ENCODE data around the gene WDFY1.
A peak's percentile ranks its signal among the peaks of the same experiment; 100 is the strongest.
"Not testable (repeated sequence)": the region's sequence is repeated elsewhere in the genome, so short reads cannot be mapped to it uniquely, and the experiment has no call there.

Gene WDFY1

DNA sequence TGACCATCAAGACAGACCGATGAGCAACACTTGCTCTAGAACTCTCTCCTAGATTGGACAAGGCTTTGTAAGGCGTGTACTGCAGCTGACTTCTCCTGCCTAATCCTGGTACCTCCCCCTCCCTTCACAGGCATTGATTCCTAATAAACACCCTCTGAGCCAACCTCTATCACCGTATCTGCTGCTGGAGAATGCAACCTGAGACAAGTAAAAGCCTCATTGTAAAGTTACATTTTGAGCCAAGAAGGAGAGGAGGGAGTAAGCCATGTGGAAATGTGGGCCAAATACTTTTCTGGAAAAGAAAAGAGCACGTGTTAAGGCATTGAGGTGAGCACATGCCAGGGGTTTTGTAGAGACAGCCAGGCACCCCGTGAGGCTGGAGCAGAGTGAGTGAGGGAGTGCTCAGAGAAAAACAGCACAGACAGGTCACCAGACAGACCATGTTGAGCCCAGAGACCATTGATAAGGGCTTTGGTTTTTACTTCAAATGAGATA, 2.6 kb upstream of the WDFY1 start:
- no peak for ATAC-seq (ENCODE audit: low read depth)
- H3K4me1 Mint-ChIP-seq: peaks cover 44% of the 10 kb centered on the region
- H3K36me3 Mint-ChIP-seq: peaks cover 2% of the 10 kb centered on the region
- no peaks in the 10 kb centered on the region for H3K9me3 Mint-ChIP-seq
- no peaks in the 10 kb centered on the region for H3K27me3 Mint-ChIP-seq
- H3K4me3 Mint-ChIP-seq: no peak overlapping the region
- DNase-seq (ENCODE audit: low spot score in 2 of 2): no peak
- H3K27ac Mint-ChIP-seq: peak overlapping the region; percentile 42

DNA sequence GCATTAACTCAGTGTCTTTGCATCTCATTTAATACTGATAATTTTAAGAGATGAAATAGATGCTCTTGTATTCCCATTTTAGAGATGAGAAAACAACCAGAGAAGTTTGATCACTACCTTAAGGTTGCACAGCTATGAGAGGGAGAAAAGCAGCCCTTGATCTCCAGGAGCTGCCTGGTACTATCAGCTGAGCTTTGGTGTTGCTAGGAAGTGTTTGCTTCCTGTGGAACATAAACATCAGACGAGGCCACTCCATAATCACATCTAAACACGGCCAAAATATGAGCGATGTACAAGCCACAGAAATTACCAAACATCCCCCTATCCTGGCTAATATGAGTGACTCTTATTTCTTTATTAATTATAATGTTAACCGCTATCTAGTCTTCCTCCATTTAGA, 620 bp upstream of the WDFY1 start:
- Mint-ChIP-seq H3K4me3 (peak overlapping the region; percentile 98), H3K9me3 (peaks cover 2% of the 10 kb centered on the region), H3K4me1 (peaks cover 35% of the 10 kb centered on the region), H3K36me3 (peaks cover 4% of the 10 kb centered on the region), H3K27ac (peak overlapping the region; percentile 97), H3K27me3 (no peaks in the 10 kb centered on the region)
- DNase-seq (ENCODE audit: low spot score in 2 of 2): no peak
- no peak for ATAC-seq (ENCODE audit: low read depth)

GRCh38 chr2:223944166-223944702, 901 bp downstream of the WDFY1 start:
- Mint-ChIP-seq H3K36me3 (peaks cover 9% of the 10 kb centered on the region), H3K27me3 (no peaks in the 10 kb centered on the region), H3K4me3 (peak overlapping the region; percentile 98), H3K9me3 (peaks cover 2% of the 10 kb centered on the region), H3K4me1 (peaks cover 32% of the 10 kb centered on the region), H3K27ac (peak overlapping the region; percentile 97)
- ATAC-seq (ENCODE audit: low read depth): peak; percentile 10
- DNase-seq (ENCODE audit: low spot score in 2 of 2): peak; percentile 11 to 37

GRCh38 chr2:223943561-223944008, 1.6 kb downstream of the WDFY1 start:
- H3K9me3 Mint-ChIP-seq: peaks cover 2% of the 10 kb centered on the region
- peak overlapping the region; percentile 97 for H3K27ac Mint-ChIP-seq
- peaks cover 10% of the 10 kb centered on the region for H3K36me3 Mint-ChIP-seq
- H3K27me3 Mint-ChIP-seq: no peaks in the 10 kb centered on the region
- peaks cover 32% of the 10 kb centered on the region for H3K4me1 Mint-ChIP-seq
- DNase-seq (ENCODE audit: low spot score in 2 of 2) (no peak), ATAC-seq (ENCODE audit: low read depth) (no peak)
- peak overlapping the region; percentile 98 for H3K4me3 Mint-ChIP-seq

- Mint-ChIP-seq H3K9me3 (peaks cover 2% of the 10 kb centered on the region), H3K4me3 (peak overlapping the region; percentile 98), H3K27me3 (no peaks in the 10 kb centered on the region), H3K36me3 (peaks cover 10% of the 10 kb centered on the region), H3K4me1 (peaks cover 30% of the 10 kb centered on the region), H3K27ac (peak overlapping the region; percentile 97)
- ATAC-seq (ENCODE audit: low read depth) (no peak), DNase-seq (ENCODE audit: low spot score in 2 of 2) (no peak)
Observed at GRCh38 chr2:223943135-223943534, 2.0 kb downstream of the WDFY1 start.

DNA sequence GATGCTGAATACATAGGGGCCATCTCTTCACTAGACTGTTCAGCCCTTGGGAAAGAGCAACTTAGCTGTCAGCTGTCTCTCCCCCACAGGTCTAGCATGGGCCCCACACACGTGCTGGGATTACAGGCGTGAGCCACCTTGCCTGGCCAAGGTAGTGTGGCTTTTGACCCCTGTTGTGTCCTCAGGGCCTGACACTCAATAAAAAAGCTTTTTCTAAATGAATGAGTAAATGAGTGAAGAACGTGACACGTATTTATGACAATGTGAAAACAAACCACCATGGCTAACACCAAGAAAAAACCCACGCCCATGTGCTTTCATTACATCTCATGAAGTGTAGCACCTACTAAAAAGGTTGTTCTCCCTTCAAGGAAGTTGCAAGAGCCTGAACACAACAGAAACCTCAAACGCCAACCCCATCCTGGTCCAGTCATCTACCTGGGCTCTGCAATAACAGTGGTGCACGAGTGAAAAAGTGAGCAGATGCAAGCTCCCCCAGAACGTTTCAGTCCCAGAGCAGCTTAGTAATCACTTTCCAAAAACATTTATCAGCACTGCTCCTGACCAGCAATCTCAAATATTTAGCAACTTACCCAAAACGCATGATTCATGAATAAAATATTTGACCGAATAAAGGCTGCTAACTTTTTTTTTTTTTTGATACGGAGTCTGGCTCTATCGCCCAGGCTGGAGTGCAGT, 3.4 kb downstream of the WDFY1 start:
- peak overlapping the region; percentile 59 for H3K4me3 Mint-ChIP-seq
- peaks cover 2% of the 10 kb centered on the region for H3K9me3 Mint-ChIP-seq
- no peaks in the 10 kb centered on the region for H3K27me3 Mint-ChIP-seq
- H3K36me3 Mint-ChIP-seq: peaks cover 10% of the 10 kb centered on the region
- ATAC-seq (ENCODE audit: low read depth) (no peak), DNase-seq (ENCODE audit: low spot score in 2 of 2) (no peak)
- H3K27ac Mint-ChIP-seq: peak overlapping the region; percentile 46
- H3K4me1 Mint-ChIP-seq: peaks cover 32% of the 10 kb centered on the region

DNA sequence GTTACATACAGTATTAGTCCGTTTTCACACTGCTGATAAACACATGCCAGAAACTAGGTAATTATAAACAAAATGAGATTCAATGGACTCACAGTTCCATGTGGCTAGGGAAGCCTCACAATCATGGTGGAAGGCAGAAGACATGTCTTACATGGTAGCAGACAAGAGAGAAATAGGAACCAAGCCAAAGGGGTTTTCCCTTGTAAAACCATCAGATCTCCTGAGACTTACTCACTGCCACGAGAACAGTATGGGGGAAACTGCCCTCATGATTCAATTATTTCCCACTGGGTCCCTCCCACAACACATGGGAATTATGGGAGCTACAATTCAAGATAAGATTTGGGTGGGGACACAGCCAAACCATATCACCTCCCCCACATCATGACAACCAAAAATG, 5.7 kb downstream of the WDFY1 start:
- H3K9me3 Mint-ChIP-seq, H3K27me3 Mint-ChIP-seq: not testable (repeated sequence)
- H3K4me1 Mint-ChIP-seq: peaks cover 40% of the 10 kb centered on the region
- DNase-seq (ENCODE audit: low spot score in 2 of 2) (peak in 1 of 2 donors; percentile 23), ATAC-seq (ENCODE audit: low read depth) (peak; percentile 86)
- H3K4me3 Mint-ChIP-seq: peak overlapping the region; percentile 21
- peaks cover 12% of the 10 kb centered on the region for H3K36me3 Mint-ChIP-seq
- peak overlapping the region; percentile 62 for H3K27ac Mint-ChIP-seq

GRCh38 chr2:223937535-223937934, 7.6 kb downstream of the WDFY1 start:
- H3K27ac Mint-ChIP-seq: no peak overlapping the region
- no peak overlapping the region for H3K4me3 Mint-ChIP-seq
- peaks cover 38% of the 10 kb centered on the region for H3K4me1 Mint-ChIP-seq

GRCh38 chr2:223936862-223937326, 8.2 kb downstream of the WDFY1 start:
- Mint-ChIP-seq H3K36me3 (peaks cover 10% of the 10 kb centered on the region), H3K4me3 (no peak overlapping the region), H3K27me3 (no peaks in the 10 kb centered on the region), H3K27ac (peak overlapping the region; percentile 38), H3K4me1 (peaks cover 38% of the 10 kb centered on the region), H3K9me3 (peaks cover 2% of the 10 kb centered on the region)
- ATAC-seq (ENCODE audit: low read depth) (no peak), DNase-seq (ENCODE audit: low spot score in 2 of 2) (no peak)

More at GRCh38 chr2:223937535-223937934, 7.6 kb downstream of the WDFY1 start:
- H3K36me3 Mint-ChIP-seq: peaks cover 10% of the 10 kb centered on the region
- peaks cover 2% of the 10 kb centered on the region for H3K9me3 Mint-ChIP-seq
- no peaks in the 10 kb centered on the region for H3K27me3 Mint-ChIP-seq
- no peak for DNase-seq (ENCODE audit: low spot score in 2 of 2)
- no peak for ATAC-seq (ENCODE audit: low read depth)

DNA sequence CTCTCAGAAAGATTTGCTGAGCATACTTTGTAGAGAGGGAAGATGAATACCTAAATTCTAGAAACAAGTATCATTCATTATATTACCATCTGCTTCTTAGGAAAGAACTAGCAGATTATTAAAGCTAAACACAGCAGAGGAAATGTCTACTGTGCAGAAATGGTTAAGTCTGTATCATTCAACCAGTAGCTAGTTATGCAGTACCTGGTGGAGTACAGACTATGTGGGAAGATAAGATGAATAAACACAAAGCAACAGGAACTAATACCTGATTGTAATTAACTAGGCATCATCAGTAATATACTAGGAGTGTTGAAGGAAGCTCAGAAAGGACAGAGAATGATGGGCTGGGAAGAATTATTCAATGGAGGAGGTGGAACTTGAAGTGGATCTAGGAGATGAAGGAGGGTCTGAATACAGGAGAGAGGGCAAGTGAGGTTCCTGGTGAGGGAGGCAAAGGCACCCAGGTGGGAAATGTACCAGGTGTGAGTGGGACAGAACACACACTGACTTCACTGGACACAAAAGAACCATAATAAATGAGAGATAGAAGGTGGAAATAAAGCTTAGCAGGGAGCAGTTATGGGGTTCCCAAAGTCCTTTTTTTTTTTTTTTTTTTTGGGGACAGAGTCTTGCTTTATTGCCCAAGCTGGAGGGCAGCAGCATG, 9.5 kb downstream of the WDFY1 start:
- Mint-ChIP-seq H3K27ac (peak overlapping the region; percentile 38), H3K36me3 (peaks cover 7% of the 10 kb centered on the region), H3K9me3 (no peaks in the 10 kb centered on the region), H3K27me3 (no peaks in the 10 kb centered on the region), H3K4me3 (no peak overlapping the region), H3K4me1 (peaks cover 33% of the 10 kb centered on the region)
- ATAC-seq (ENCODE audit: low read depth): no peak
- DNase-seq (ENCODE audit: low spot score in 2 of 2): no peak

GRCh38 chr2:223934870-223935269, 10.3 kb downstream of the WDFY1 start:
- no peak for ATAC-seq (ENCODE audit: low read depth)
- Mint-ChIP-seq H3K36me3 (peaks cover 7% of the 10 kb centered on the region), H3K4me1 (peaks cover 40% of the 10 kb centered on the region), H3K27me3 (no peaks in the 10 kb centered on the region), H3K4me3 (no peak overlapping the region), H3K27ac (no peak overlapping the region), H3K9me3 (no peaks in the 10 kb centered on the region)
- no peak for DNase-seq (ENCODE audit: low spot score in 2 of 2)

GRCh38 chr2:223932816-223933800, 12.0 kb downstream of the WDFY1 start:
- H3K27me3 Mint-ChIP-seq: no peaks in the 10 kb centered on the region
- H3K4me3 Mint-ChIP-seq: no peak overlapping the region
- DNase-seq (ENCODE audit: low spot score in 2 of 2): no peak
- H3K27ac Mint-ChIP-seq: peak overlapping the region; percentile 20
- H3K36me3 Mint-ChIP-seq: peaks cover 9% of the 10 kb centered on the region
- peaks cover 41% of the 10 kb centered on the region for H3K4me1 Mint-ChIP-seq
- H3K9me3 Mint-ChIP-seq: peaks cover 2% of the 10 kb centered on the region
- no peak for ATAC-seq (ENCODE audit: low read depth)

Measured in memory B cell (primary cell).